ENCODE results near the gene VSTM2L. TPM values are rescaled to one million over a fixed set of nuclear protein-coding genes. Genes with fewer than 3 reads are reported as not detected.
A peak's percentile ranks its signal among the peaks of the same experiment; 100 is the strongest.
"Not testable (repeated sequence)": the region's sequence is repeated elsewhere in the genome, so short reads cannot be mapped to it uniquely, and the experiment has no call there.

The VSTM2L gene
- total RNA-seq (2014; rRNA removed; shearing (Covaris generic)) (6.2 and 9.2 TPM in 2 replicates), polyA plus RNA-seq (2016; fragmentation: Nextera tagmentation; extraction: Ambion mirVana) (4.1 and 5.1 TPM in 2 replicates)

DNA sequence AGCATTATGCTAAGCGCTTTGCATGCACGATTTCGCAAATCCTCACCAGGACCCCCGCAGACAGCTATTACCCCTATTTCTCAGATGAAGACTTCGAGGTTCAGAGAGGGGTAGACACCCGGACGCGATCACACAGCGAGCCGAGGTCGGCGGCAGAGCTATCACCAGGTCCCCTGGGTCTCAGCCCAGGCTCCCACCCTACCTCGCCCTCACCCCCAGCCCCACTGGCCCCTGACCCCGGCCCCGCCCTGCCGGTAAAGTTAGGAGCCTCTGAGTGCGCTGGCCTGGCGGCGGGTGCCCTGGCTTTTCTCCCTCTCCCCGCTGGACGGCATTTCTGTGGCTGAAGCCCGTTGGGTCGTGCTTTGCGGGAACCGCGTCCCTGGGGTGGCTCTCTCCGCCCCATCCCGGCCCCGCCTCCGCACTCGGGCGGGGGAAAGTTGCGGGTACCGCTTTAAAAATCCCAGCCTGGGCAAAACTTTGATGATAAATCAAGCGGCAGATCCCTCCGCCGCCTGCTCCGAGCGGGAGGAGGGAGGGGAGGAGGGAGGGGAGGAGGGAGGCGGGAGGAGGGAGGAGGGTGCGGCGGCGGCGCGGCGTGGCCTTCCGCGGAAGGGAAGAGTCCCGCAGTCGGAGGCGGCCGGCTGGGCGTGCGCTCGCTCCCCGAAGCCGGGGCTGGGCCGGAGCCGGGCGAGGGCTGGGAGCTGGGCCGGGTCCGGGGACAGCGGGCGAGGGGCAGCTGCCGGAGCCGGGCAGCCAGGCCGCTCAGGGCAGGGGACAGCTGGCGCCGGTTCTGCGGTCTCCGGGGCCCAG lies at the start of gene VSTM2L:
Gene VSTM2L, plus strand, starts transcription at position 624 of the 810 bp plus-strand sequence. CDS start 224 bp downstream, outside the sequence.
- H4K20me1 ChIP-seq (ENCODE audit: insufficient read depth) = no peaks in the 10 kb centered on the region
- H3K9me2 ChIP-seq (ENCODE audit: insufficient read depth) = no peaks in the 10 kb centered on the region
- no peaks in the 10 kb centered on the region for H3K79me2 ChIP-seq (ENCODE audit: insufficient read depth)
- in situ Hi-C loops (cut with MboI) = no loop called here
- H3K36me3 ChIP-seq (ENCODE audit: low read depth) = no peaks in the 10 kb centered on the region
- TF ChIP-seq EZH2phosphoT487 (IDR thresholded peaks at IDR 0.05; ENCODE audit: insufficient read depth, low read depth) = no peak
- TF ChIP-seq EZH2 (IDR thresholded peaks at IDR 0.05; ENCODE audit: insufficient read depth, poor library complexity, severe bottlenecking) = no peak
- H3K9ac ChIP-seq = peak within 1 kb of the TSS; percentile 69
- H3K9me3 ChIP-seq (ENCODE audit: low read depth) = no peaks in the 10 kb centered on the region
- peak; percentile 80 for DNase-seq
- peak within 1 kb of the TSS; percentile 60 for H3K4me2 ChIP-seq (ENCODE audit: unreplicated experiment)
- H3K27me3 ChIP-seq (replicated peaks; ENCODE audit: insufficient read depth) = peaks cover 13% of the 10 kb centered on the region
- 1 to 2% methylated on average over 40 to 59 of the region's 71 CpGs for WGBS, 2 experiments (ENCODE audit: low coverage in 1 of 2, low lambda C conversion rate in 2 of 2, missing lambda C conversion rate in 2 of 2)
- peak within 1 kb of the TSS; percentile 75 for H2AFZ ChIP-seq
- peak within 1 kb of the TSS; percentile 75 for H3K4me3 ChIP-seq
- no peak within 1 kb of the TSS for H3K27ac ChIP-seq
- peaks cover 9% of the 10 kb centered on the region; the same call in 1 of the 2 replicates for H3F3A ChIP-seq (ENCODE audit: insufficient read depth)
- peaks cover 8% of the 10 kb centered on the region for H3K4me1 ChIP-seq (ENCODE audit: insufficient read depth)

- no peaks in the 10 kb centered on the region for H3K9me2 ChIP-seq (ENCODE audit: insufficient read depth)
- H3K27ac ChIP-seq = no peak overlapping the region
- no peaks in the 10 kb centered on the region for H3K9me3 ChIP-seq (ENCODE audit: low read depth)
- H2AFZ ChIP-seq = no peak overlapping the region
- no peaks in the 10 kb centered on the region for H3K79me2 ChIP-seq (ENCODE audit: insufficient read depth)
- WGBS, 2 experiments (ENCODE audit: low coverage in 1 of 2, low lambda C conversion rate in 2 of 2, missing lambda C conversion rate in 2 of 2) = 91 to 96% methylated on average over 2 of the region's 2 CpGs
- no peak for DNase-seq
- no peaks in the 10 kb centered on the region for H3K36me3 ChIP-seq (ENCODE audit: low read depth)
- H3K4me2 ChIP-seq (ENCODE audit: unreplicated experiment) = no peak overlapping the region
- H3K27me3 ChIP-seq (replicated peaks; ENCODE audit: insufficient read depth) = no peaks in the 10 kb centered on the region
- H3K4me1 ChIP-seq (ENCODE audit: insufficient read depth) = peaks cover 9% of the 10 kb centered on the region
- no peaks in the 10 kb centered on the region for H4K20me1 ChIP-seq (ENCODE audit: insufficient read depth)
- peaks cover 25% of the 10 kb centered on the region for H3F3A ChIP-seq (ENCODE audit: insufficient read depth)
- TF ChIP-seq EZH2 (IDR thresholded peaks at IDR 0.05; ENCODE audit: insufficient read depth, poor library complexity, severe bottlenecking) (no peak), EZH2phosphoT487 (IDR thresholded peaks at IDR 0.05; ENCODE audit: insufficient read depth, low read depth) (no peak)
- in situ Hi-C loops (cut with MboI) = no loop called here
- no peak overlapping the region for H3K9ac ChIP-seq
- H3K4me3 ChIP-seq = no peak overlapping the region
Observed at GRCh38 chr20:37853823-37854375, 49.0 kb upstream of the VSTM2L start.

DNA sequence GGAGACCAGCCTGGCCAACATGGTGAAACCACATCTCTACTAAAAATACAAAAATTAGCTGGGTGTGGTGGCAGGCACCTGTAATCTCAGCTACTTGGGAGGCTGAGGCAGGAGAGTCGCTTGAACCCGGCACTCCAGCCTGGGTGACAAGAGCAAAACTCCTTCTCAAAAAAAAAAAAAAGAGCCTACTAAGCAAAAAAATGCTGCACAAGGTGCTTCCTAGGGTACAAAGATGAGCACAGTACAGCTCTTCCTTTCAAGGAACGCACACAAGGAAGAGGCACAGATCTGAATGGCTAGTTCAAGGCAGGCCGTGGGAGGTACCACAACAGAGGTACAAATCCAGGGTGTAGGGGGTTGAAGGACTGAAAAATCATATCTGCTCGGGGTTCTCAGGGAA lies 46.9 kb upstream of the VSTM2L start:
- in situ Hi-C loops (cut with MboI); H2AFZ ChIP-seq; H3K4me3 ChIP-seq; H3K27me3 ChIP-seq (replicated peaks; ENCODE audit: insufficient read depth); H3K9me3 ChIP-seq (ENCODE audit: low read depth); H3K4me1 ChIP-seq (ENCODE audit: insufficient read depth); H3K9ac ChIP-seq; H4K20me1 ChIP-seq (ENCODE audit: insufficient read depth); H3K27ac ChIP-seq; H3K79me2 ChIP-seq (ENCODE audit: insufficient read depth); H3K36me3 ChIP-seq (ENCODE audit: low read depth); DNase-seq; H3K4me2 ChIP-seq (ENCODE audit: unreplicated experiment); H3K9me2 ChIP-seq (ENCODE audit: insufficient read depth): not testable (repeated sequence)
- 96 to 99% methylated on average over 5 of the region's 5 CpGs for WGBS, 2 experiments (ENCODE audit: low coverage in 1 of 2, low lambda C conversion rate in 2 of 2, missing lambda C conversion rate in 2 of 2)
- peaks cover 25% of the 10 kb centered on the region for H3F3A ChIP-seq (ENCODE audit: insufficient read depth)

GRCh38 chr20:37856932-37857660 lies 45.8 kb upstream of the VSTM2L start:
- H3K36me3 ChIP-seq (ENCODE audit: low read depth) = peaks cover 9% of the 10 kb centered on the region
- H3K9ac ChIP-seq = peak overlapping the region; percentile 26; the same call in 1 of the 2 replicates
- no peaks in the 10 kb centered on the region for H3K79me2 ChIP-seq (ENCODE audit: insufficient read depth)
- H3K9me2 ChIP-seq (ENCODE audit: insufficient read depth) = no peaks in the 10 kb centered on the region
- peak overlapping the region; percentile 43 for H3K4me2 ChIP-seq (ENCODE audit: unreplicated experiment)
- no peaks in the 10 kb centered on the region for H3K27me3 ChIP-seq (replicated peaks; ENCODE audit: insufficient read depth)
- H3K27ac ChIP-seq = peak overlapping the region; percentile 77
- H4K20me1 ChIP-seq (ENCODE audit: insufficient read depth) = no peaks in the 10 kb centered on the region
- no peaks in the 10 kb centered on the region for H3K9me3 ChIP-seq (ENCODE audit: low read depth)
- H3K4me1 ChIP-seq (ENCODE audit: insufficient read depth) = peaks cover 9% of the 10 kb centered on the region
- DNase-seq = peak; percentile 93
- peaks cover 25% of the 10 kb centered on the region for H3F3A ChIP-seq (ENCODE audit: insufficient read depth)
- 26% methylated on average over 10 of the region's 10 CpGs for WGBS, 2 experiments (ENCODE audit: low coverage in 1 of 2, low lambda C conversion rate in 2 of 2, missing lambda C conversion rate in 2 of 2)
- in situ Hi-C loops (cut with MboI) = no loop called here
- H3K4me3 ChIP-seq = no peak overlapping the region
- H2AFZ ChIP-seq = no peak overlapping the region
- TF ChIP-seq EZH2phosphoT487 (IDR thresholded peaks at IDR 0.05; ENCODE audit: insufficient read depth, low read depth) = 0 out of 2 replicates have a peak, but pooled peaks have one; percentile 18
- no peak for TF ChIP-seq EZH2 (IDR thresholded peaks at IDR 0.05; ENCODE audit: insufficient read depth, poor library complexity, severe bottlenecking)

Measured in GM23248 (cell line).